T-helper 1 cell (primary cell): ENCODE data around the gene KIF15.
A peak's percentile ranks its signal among the peaks of the same experiment; 100 is the strongest.
"Not testable (repeated sequence)": the region's sequence is repeated elsewhere in the genome, so short reads cannot be mapped to it uniquely, and the experiment has no call there.

Experiments used
- DNase-seq, 5 donors: peaks; one replicate each; pipeline ENCODE4 v3.0.0-alpha.2; 2012 to 2020

KIF15 gene

DNA sequence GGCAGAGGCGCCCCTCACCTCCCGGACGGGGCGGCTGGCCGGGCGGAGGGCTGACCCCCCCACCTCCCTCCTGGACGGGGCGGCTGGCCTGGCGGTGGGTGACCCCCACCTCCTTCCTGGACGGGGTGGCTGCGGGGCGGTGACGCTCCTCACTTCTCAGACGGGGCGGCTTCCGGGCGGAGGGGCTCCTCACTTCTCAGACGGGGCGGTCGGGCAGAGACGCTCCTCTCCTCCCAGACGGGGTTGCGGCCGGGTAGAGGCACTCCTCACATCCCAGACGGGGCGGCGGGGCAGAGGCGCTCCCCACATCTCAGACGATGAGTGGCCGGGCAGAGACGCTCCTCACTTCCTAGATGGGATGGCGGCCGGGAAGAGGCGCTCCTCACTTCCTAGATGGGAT lies 59.6 kb downstream of the KIF15 start:
- not testable (repeated sequence) for DNase-seq

DNA sequence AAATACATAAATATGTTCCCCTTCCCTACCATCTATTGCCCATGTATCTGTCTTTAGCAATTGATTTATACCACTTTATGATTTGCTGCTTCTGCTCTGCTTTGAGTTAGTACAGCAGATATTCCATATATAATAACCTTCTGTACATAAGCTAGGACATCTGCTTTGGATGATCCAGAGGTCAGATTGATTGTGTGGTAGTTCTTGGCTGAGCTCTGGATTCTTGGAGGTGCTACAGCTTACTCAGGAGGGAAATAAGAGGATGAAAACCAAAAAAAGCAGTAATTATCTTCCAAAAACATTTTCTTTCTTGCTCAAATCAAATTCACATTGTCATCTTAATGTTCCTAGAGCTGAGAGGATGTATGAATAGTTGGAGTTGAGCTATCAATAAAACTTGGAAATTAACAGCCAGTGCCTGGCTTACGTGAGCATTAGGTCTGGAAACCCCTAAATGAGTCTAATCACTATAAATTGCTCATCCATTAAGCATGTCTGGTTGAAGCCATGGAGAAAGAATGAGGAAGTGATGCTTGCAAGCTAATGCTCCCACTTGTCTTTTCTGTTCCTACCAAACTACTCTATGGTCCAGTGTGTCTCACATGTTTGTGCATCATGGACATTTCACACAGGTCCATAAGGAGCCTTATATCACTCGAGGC lies 63.8 kb downstream of the KIF15 start:
- no peak for DNase-seq

DNA sequence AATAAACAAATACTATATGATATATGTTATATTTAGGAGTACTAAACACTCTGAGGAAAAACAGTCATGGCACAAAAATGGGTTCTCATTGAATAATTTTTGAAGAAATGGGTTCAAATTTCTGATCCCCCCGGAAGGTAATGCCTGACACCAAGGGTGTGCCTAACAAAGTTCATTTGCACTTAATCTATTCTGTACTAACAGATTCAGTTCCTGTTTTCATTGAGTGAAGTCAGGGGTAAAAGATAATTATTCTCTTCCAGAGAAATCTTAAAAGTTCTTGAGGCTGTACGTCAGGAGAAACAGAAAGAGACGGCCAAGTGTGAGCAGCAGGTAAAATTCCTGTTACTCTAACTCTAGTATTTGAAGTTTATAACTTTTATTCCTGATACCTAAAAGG lies 65.6 kb downstream of the KIF15 start:
- no peak for DNase-seq

DNA sequence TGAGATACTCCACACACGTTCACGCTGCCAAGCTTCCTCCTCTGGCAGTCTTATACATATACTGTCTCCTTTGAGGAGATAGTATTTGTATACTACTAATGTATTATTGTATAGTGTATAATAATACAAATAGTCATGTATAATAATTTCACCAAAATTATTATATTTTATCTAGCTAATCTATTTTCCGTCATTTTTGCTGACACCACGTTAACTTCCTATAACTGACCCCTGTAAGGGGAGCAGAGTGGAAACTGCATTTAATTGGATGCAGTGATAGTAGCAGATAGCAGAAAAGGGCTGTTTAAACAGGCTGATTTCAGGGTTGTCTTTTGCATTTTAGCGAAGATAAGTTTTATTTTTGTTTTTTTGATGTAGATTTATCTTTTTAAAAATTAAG lies 69.6 kb downstream of the KIF15 start:
- no peak for DNase-seq

DNA sequence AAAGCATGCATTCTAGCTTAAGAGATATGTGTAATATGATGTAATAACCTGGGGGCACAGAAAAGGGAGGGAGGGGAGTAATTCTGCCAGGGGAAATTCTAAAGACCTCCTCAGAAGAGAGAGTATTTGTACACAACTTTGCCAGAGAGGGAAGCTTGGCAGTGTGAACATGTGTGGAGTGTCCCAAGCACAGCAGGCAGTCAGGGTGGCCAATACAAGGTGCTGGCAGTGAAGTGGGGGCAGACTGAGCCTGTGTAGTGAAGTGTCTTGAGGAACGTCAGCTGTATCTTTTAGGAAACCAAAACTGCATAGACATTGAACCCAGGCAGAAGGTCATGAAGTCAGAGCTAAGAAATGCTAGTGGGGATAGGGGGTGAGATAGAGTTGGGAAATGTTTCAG lies 70.4 kb downstream of the KIF15 start:
- DNase-seq: no peak

DNA sequence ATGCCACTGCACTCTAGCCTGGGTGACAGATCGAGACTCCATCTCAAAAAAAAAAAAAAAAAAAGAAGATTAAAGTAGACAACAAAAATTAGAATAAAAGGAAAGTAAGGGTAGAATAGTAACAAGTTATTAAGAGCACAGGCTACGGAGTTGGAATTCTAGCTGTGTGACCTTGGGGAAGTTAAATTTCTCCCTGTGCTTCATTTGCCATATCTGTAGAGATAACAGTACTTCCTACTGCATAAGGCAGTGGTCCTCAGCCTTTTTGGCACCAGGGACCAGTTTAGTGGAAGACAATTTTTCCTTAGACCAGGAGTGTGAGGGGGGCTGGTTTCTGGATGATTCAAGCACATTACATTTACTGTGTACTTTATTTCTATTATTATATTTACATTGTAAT lies 71.4 kb downstream of the KIF15 start:
- DNase-seq: no peak

DNA sequence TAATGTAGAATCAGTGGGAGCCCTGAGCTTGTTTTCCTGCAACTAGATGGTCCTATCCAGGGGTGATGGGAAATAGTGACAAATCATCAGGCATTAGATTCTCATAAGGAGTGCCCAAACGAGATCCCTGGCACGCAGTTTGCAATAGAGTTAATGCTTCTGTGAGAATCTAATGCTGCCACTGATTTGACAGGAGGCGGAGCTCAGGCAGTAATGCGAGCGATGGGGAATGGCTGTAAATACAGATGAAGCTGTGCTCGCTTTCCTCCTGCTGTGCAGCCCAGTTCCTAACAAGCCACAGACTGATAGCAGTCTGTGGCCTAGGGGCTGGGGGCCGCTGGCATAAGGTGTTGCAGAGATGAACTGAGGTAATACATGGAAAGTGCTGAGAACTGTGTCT lies 71.8 kb downstream of the KIF15 start:
- DNase-seq: no peak

DNA sequence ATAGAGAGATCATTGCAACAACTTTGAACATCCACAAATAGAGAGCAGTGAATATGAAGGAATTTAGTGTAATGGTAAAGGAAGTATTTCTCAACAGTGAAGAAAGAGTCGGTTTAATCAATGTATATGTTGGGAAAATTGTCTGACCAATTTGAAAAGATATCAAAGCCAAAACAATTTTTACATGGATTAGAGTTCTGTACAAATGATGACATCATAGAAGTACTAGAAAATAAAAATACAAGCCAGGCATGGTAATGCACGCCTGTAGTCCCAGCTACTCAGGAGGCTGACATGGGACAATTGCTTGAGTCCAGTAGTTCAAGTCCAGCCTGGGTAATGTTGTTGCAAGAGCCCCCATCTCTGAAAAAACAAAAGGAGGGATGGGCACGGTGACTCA lies 74.1 kb downstream of the KIF15 start:
- DNase-seq: no peak

DNA sequence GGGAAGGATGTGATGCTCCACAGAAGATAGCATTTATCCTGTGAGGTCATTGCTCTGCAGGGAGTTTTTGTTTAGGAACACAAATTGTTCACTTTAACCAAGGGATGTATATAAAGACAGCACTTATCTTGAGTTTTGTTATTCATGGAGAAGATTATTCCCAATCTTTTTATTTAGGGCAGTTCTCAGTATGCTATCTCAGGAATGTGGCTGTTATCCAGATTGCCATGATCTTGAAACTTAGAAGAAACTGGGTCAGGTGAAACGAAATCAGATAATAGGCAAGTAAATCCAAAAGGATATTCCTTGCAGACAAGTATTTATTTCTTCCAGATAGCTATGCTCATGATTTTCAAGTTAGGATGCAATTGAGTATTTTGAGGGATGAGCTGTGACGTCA lies 80.8 kb downstream of the KIF15 start:
- DNase-seq: no peak

DNA sequence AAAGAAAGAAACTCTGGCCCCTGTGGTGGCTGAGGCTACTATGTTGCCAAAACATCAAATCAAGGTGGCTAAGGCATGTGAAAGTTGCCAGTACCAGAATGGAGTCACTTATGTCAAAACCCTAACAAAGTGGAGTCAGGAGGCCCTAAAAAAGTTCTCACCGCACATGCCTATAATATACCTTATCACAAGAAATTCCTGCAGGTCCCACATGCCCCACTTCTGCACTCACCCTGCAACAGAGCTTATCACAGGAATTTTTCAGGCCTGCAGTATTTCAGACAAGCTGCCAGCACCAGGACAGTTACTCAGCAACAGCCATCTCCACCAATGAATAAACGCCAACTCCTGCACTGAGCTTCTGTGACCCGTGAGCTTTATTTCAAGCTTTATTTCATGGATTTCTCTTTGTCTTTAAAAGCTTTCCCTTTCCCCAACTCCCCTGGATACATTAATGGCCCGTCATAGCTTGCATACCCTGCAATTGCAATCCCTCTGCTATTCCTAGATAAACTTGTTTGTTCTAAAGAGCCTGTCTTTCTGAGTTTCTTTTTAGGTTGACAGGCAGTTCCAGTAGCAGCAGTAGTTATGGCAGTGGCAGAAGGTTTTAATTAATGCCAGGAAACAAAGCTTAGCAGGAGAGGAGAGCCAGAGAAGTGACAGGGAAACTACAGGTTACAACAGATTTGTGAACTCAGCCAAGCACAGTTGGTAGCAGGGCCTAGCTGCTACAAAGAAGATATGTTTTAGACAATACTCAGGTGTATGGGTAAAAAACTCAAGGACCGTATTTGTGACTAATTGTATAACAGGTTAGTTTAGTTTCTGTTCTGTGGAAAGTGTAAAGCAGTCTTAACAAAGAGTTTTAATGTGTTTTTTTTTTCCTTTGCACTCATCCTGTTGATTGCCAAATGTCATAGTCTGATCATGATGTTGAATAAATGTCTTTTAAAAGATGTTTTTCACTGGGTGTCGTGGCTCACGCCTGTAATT lies 84.2 kb downstream of the KIF15 start:
- DNase-seq: no peak

DNA sequence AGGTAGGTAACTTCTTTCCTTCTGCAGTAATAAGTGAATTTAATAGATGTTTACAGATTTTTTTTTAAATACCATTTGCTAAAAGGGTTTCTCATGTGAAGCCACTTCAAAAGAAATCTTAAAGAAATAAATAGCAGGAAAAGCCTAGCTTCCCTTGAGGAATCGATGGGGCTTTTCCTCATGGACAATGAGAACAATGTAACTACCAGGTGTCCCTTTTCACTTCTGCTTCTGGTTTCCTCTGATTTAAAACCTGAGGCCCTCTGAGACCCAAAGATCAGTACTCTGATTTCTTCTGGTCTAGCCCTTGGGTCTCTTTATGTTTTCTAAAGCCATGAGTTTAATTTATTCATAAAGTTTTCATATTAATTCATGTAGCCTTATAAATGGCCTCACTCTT lies 87.0 kb downstream of the KIF15 start:
- DNase-seq: no peak

DNA sequence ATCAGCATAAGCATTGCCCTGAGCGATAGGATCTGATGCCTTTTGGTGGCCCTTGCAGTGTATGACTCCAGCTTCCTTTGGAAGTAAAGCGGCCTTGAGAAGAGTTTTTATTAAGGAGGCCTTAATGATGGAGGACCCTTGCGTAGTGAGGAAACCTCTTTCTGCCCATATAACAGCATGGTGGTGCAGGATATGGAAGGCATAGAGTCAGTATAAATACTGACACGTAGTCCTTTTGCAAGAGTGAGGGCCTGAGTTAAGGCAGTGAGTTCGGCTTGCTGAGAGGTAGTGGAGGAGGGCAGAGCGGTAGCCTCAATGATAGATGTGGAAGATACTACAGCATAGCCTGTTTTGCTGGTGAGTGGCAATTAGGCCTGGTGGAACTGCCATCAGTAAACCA lies 95.1 kb downstream of the KIF15 start:
- not testable (repeated sequence) for DNase-seq

DNA sequence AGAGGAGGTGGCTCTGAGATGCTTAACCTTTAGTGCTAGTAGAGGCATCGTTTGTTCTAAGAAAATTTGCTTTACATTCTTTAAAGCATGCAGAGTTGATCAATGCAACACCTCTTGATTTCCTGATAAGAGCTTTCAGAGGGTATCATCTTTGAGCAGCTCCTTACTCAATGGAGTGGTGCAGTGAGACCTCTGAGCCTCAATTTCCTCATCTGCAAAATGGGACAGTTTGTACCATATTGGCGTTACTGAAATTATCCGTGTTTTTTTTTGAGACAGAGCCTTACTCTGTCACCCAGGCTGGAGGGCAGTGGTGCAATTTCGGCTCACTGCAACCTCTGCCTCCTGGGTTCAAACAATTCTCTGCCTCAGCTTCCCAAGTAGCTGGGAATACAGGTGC lies 98.5 kb downstream of the KIF15 start:
- DNase-seq: no peak

DNA sequence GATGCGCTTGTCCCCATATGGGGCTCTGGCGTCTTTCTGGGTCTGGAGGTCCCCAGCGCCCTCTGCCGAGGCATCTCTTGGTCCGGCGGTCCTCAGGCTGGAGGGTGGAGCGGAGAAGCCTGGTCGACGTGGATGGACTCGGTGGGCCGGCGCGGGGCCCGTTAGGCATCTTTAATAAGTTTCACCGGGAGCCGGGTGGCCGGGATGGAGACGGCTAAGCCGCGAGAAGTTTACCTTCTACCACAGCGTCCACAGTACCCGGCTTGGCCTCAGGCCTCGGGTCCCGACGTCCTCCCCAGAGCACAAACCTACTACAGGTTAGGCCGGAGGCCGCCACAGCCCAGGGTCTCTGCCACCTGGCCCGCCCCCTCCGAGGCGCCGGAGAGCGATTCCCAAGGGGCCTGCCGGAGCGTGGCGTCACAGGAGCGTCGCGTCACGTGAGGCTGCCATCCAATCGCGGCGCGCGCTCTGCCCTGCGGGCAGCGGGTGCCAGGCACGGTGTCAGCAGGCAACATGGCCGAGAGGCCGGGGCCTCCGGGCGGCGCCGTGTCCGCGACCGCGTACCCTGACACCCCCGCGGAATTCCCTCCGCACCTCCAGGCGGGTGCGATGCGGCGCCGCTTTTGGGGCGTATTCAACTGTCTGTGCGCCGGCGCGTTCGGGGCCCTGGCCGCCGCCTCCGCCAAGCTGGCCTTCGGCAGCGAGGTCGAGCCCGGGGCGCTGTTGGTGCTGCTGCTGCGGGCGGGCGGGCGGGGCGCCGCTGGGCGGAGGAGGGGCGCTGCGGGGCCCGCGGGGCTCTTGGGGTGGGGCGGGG lies 100.0 kb downstream of the KIF15 start, which contains the start of gene TMEM42:
Gene TMEM42 (plus strand): TSS at position 501 of the 814 bp plus-strand sequence. CDS start 13 bp downstream, at position 514.
- peak; percentile 76 to 90 (median 82) for DNase-seq

DNA sequence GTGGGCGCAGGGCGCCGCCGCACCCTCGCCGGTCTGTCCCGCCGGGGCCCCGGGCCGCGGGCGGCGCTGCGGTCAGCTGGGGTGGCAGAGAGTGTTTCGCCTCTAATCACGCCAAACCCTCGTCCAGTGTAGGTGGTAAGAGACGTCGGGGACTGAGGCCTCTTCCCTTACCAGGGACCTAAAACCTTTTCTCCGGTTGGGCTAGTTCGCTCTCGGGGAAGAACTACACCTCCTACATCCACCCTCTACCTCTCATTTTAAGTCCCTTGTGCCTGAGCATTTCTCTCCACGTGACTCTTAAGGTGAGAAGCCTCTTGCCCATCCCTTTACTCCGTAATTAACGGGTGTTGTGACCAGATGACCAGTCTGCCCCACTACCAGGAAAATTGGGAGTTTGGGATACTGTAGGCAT lies 100.6 kb downstream of the KIF15 start:
- DNase-seq: peak in 2 of 5 donors; percentile 17 to 27

DNA sequence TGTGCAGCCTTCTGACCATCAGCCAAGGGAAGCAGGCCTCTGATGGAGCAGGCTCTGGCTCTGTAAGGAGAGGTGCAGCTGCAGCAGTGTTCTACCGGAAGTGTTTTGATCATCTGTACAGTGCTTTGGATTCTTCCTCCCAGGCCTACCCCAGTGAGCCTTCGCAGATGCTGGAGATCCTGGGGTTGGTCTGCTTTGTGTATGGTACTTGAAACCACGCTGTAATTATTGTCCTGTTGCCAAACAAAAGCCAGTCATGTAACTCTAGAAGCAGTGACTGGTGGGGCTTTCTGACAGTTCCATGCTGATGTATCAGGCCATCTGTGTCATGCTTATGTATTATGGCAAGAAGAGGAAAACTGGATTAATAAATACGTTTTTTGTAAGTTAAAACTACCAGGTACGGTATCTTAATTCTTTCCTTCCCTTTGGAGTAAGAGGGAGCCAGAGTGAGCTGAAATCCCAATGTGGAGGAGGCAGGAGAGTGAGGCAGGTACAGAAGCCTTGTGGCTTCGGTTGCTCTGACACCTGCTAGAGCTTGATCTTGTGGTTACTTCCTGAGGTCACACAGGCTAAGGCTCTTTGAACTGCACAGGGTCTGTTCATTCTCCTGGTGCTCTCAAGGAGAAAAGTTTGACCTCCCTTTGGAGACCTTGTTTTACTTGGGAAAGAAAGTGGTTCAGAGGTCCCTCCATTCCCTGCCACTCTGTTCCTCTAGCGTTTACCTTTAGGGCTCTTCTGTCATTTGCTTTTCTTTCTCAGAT lies 103.9 kb downstream of the KIF15 start:
- DNase-seq: no peak

DNA sequence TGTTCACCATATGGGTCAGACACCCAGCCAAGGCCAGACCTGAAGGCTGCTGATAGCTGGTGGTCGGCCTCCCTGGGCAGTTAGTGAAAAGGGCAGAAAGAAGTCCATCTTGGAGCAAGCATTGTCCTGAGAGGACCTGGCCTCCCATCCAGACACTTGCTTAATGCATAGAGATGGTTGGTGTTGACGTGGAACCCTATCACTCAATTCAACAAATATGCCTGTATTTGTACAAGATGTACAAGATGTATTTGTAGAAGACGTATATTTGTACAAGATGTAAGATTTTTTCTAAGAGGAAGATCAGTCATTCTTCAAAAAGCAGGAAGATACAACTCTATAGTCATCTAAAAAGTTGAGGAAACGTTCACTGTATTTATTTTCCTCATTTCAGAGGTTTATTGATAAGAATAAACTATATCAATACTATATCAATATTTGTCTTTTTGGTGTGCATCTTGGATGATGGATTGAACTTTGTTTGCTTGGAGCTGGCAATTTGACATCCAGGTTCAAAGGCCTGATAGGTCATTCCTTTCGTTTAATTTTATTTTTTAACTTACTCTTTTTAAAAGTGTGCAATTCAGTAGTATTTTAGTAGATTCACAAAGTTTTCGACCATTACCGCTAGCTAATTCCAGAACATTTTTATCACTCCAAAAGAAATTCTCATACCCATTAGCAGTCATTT lies 106.0 kb downstream of the KIF15 start:
- DNase-seq: no peak

DNA sequence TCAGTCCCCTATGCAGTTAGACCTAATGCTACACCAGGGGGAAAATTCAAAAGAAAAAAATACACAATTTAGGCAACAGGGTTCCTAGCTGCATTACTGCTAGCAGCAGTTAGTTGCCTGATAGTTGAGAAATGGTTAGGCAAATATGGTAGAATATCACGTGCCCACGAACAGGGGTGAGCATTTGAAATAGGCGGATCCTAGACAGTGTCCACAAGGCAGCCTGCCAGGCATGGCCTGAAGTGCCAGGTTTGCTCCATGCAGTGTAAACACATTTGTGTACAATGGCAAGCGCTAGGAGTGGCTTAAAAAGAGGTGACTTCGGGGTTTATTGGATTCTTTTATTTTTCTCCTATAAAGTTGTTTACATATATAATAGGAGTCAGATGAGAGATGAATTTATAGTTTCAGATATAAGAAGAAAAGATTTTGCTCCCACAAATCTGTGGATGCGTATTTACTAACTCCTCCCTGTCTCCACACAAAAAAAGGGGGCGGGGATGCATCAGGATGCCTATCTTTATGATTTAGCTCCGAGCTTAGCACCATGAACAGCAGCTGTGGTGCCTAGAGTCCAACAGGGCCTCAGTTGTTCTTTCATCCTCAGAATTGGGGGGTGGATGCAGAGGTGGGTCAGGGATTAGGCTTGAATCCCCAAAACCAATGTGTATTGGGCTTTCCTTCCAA lies 108.9 kb downstream of the KIF15 start:
- DNase-seq: no peak

DNA sequence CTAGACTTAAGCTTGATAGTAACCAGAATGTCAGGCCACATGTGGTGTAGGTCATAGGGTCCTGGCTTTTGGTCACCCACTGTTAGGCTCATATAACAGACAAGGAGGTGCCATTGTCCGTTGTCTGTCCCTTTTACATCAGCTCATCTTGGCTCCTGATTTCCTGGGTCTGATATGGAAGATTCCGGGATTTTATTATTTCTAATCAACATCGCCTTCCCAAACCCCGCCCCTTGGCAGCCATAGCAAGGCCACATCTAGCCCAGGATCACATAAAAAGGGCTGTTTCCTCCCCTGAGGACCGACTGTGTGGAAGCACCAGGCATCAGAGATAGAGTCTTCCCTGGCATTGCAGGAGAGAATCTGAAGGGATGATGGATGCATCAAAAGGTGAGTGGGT lies 112.7 kb downstream of the KIF15 start, which contains the start of gene TGM4:
Gene TGM4 (plus strand): TSS at position 301 of the 400 bp plus-strand sequence. CDS start 71 bp downstream, at position 372.
- DNase-seq: no peak

DNA sequence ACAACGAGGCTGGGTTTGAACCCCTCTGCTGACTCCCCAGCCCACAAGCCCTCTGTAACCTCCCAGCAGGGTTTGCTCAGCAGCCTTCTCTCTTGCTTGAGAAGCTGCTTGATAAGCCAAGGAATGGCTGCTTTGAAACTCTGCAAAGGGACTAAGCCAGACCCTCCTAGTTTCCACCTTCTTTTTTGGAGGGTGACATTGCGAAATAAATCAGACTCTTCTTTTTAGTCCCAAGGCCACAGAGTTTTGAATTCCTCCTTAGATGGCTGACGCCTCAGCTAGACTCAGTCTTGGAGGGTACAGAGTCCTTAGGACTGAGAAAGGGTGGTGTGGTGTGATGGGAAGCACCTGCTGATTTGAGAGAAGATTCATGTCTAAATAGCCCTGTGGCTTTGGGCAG lies 114.0 kb downstream of the KIF15 start:
- DNase-seq: no peak

DNA sequence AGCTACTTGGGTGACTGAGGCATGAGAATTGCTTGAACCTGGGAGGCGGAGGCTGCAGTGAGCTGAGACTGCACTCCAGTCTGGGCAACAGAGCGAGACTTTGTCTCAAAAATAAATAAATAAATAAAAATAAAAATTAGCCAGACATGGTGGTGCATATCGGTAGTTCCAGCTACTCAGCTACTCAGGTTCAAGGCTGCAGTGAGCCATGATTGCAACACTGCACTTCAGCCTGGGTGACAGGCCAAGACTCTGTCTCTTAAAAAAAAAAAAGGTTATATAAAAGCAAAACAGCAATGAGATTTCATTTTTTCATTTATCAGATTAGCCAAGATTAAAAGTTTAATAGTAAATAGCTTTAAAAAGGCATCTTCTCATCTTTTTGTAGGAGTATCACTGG lies 115.7 kb downstream of the KIF15 start:
- no peak for DNase-seq
